CD14-positive monocyte (primary cell): ENCODE results near the gene CDYL2. TPM values are rescaled to one million over a fixed set of nuclear protein-coding genes. Genes with fewer than 3 reads are reported as not detected.

Experiments used
- DNase-seq, 3 donors: peaks; one replicate each; pipeline ENCODE4 v3.0.0-alpha.2; 2011 to 2022
- H2AFZ ChIP-seq: 2 replicates; pipeline ENCODE4 v1.6.0; 2012; ENCODE audit warnings: mild to moderate bottlenecking, low read depth, low read length, inconsistent platforms; ENCODE audit not compliant: insufficient read depth, poor library complexity, severe bottlenecking
- H3K27ac ChIP-seq, 2 donors: 1 replicate in 1 of 2; 2 replicates in 1 of 2; pipeline ENCODE4 v1.5.1; 2012 to 2013; ENCODE audit warnings: low read length in 2 of 2, control low read depth in 1 of 2, inconsistent platforms in 1 of 2, low read depth in 1 of 2, mild to moderate bottlenecking in 1 of 2
- H3K27me3 ChIP-seq, 2 donors: one replicate each; pipeline versions ENCODE4 v1.6.0 to v1.6.1; 2011 to 2013; ENCODE audit warnings: low read length in 2 of 2; ENCODE audit not compliant: control insufficient read depth in 2 of 2, insufficient read depth in 2 of 2
- H3K36me3 ChIP-seq, 2 donors: replicated peaks in 1 of 2; 1 replicate in 1 of 2; 2 replicates in 1 of 2; pipeline versions ENCODE4 v1.5.1 to v1.6.1; 2012 to 2013; ENCODE audit warnings: low read length in 2 of 2, control low read depth in 1 of 2, inconsistent platforms in 1 of 2, mild to moderate bottlenecking in 1 of 2; ENCODE audit not compliant: insufficient read depth in 2 of 2, control insufficient read depth in 1 of 2
- H3K4me1 ChIP-seq, 2 donors: 1 replicate in 1 of 2; 2 replicates in 1 of 2; pipeline versions ENCODE4 v1.5.1 to v1.6.1; 2012 to 2013; ENCODE audit warnings: low read length in 2 of 2, control low read depth in 1 of 2, inconsistent platforms in 1 of 2, mild to moderate bottlenecking in 1 of 2, moderate library complexity in 1 of 2; ENCODE audit not compliant: insufficient read depth in 2 of 2, control insufficient read depth in 1 of 2
- H3K4me2 ChIP-seq: replicated peaks from 2 replicates; pipeline ENCODE3; 2012; ENCODE audit warnings: low read length, moderate library complexity, mild to moderate bottlenecking; ENCODE audit not compliant: poor library complexity, severe bottlenecking; ENCODE audit errors: extremely low read depth
- H3K4me3 ChIP-seq, 3 experiments: fragments of 200-600 bp in 1 of 3; sonication (generic) in 1 of 3; replicated peaks in 1 of 3; 1 replicate in 2 of 3; 2 replicates in 1 of 3; pipeline ENCODE4 v1.5.1; 2011 to 2013; ENCODE audit warnings: low read length in 3 of 3, mild to moderate bottlenecking in 3 of 3, control low read depth in 2 of 3, low read depth in 2 of 3, inconsistent platforms in 1 of 3, moderate library complexity in 1 of 3
- H3K79me2 ChIP-seq: 2 replicates; pipeline ENCODE4 v1.6.0; 2012; ENCODE audit warnings: mild to moderate bottlenecking, control low read depth, inconsistent platforms, low read length, moderate library complexity; ENCODE audit not compliant: insufficient read depth
- H3K9ac ChIP-seq: 2 replicates; pipeline ENCODE4 v1.6.0; 2017; ENCODE audit warnings: low read length, mild to moderate bottlenecking; ENCODE audit not compliant: insufficient read depth, poor library complexity, severe bottlenecking
- H3K9me3 ChIP-seq, 2 donors: replicated peaks in 1 of 2; 1 replicate in 1 of 2; 2 replicates in 1 of 2; pipeline versions ENCODE4 v1.5.1 to v1.6.1; 2012 to 2013; ENCODE audit warnings: low read length in 2 of 2, control low read depth in 1 of 2; ENCODE audit not compliant: control insufficient read depth in 1 of 2, insufficient read depth in 1 of 2
- H4K20me1 ChIP-seq: 2 replicates; pipeline ENCODE4 v1.6.0; 2012; ENCODE audit warnings: mild to moderate bottlenecking, low read length, control low read depth, moderate library complexity; ENCODE audit not compliant: insufficient read depth
- H3K27ac Mint-ChIP-seq, 7 donors: one replicate each; pipeline ENCODE4 v1.8.0; 2020; ENCODE audit warnings: mild to moderate bottlenecking in 7 of 7, mixed read lengths in 7 of 7, moderate library complexity in 6 of 7, inconsistent platforms in 2 of 7
- H3K27me3 Mint-ChIP-seq, 3 donors: one replicate each; pipeline ENCODE4 v1.8.0; 2021 to 2022; ENCODE audit warnings: low read depth in 3 of 3, mild to moderate bottlenecking in 3 of 3, mixed read lengths in 3 of 3, moderate library complexity in 3 of 3, inconsistent platforms in 1 of 3
- H3K36me3 Mint-ChIP-seq, 2 donors: one replicate each; pipeline ENCODE4 v1.8.0; 2020; ENCODE audit warnings: mixed read lengths in 2 of 2, inconsistent platforms in 1 of 2, mild to moderate bottlenecking in 1 of 2
- H3K4me1 Mint-ChIP-seq: one replicate; pipeline ENCODE4 v1.8.0; 2020; ENCODE audit warnings: mild to moderate bottlenecking, mixed read lengths
- H3K4me3 Mint-ChIP-seq, 2 donors: one replicate each; pipeline ENCODE4 v1.8.0; 2020; ENCODE audit warnings: mild to moderate bottlenecking in 2 of 2, mixed read lengths in 2 of 2, moderate library complexity in 1 of 2
- H3K9me3 Mint-ChIP-seq, 7 donors: one replicate each; pipeline ENCODE4 v1.8.0; 2020 to 2022; ENCODE audit warnings: mixed read lengths in 7 of 7, mild to moderate bottlenecking in 6 of 7, moderate library complexity in 6 of 7, inconsistent platforms in 2 of 7
- CTCF ChIP-seq: fragments of 200-600 bp; IDR thresholded peaks from one replicate; pipeline ENCODE4 v1.8.0; 2022; ENCODE audit warnings: antibody characterized with exemption, mild to moderate bottlenecking
- WGBS: methylation state at CpG from one replicate; pipeline ENCODE4 v1.1.5; 2013; ENCODE audit warnings: missing lambda C conversion rate; ENCODE audit not compliant: insufficient coverage; 5-methylcytosine and 5-hydroxymethylcytosine counted together
- intact Hi-C, 2 donors: fragments of 100-400 bp; cut with micrococcal nuclease; formaldehyde crosslinking; loops; one replicate each; pipeline versions ENCODE4 v1.15.0 to v1.15.1; 2023
- polyA plus RNA-seq, 3 donors: library from polyadenylated mRNA; depleted of rRNA in 1 of 3; unstranded in 2 of 3; stranded (reverse) in 1 of 3; fragments of 300-500 nt in 2 of 3; fragments of >200 nt in 1 of 3; fragmentation: Illumina TruSeq in 2 of 3; gene quantifications; 1 replicate in 2 of 3; 2 replicates in 1 of 3; pipeline ENCODE4 v1.2.3, GENCODE V29; 2012 to 2021

CDYL2 gene
- polyA plus RNA-seq, 3 donors = 0.42 to 2.6 (median 0.93) TPM

GRCh38 chr16:80784951-80785350, 19.4 kb downstream of the CDYL2 start:
- H3K9me3 Mint-ChIP-seq = peaks cover 6 to 51% (median 39%) of the 10 kb centered on the region in 7 donors
- peaks cover 0 to 1% (median 0%) of the 10 kb centered on the region in 3 donors for H3K27me3 Mint-ChIP-seq
- H2AFZ ChIP-seq = no peak overlapping the region
- no peaks in the 10 kb centered on the region for H3K27me3 ChIP-seq
- 92% methylated on average over 1 of the region's 3 CpGs for WGBS
- H3K27ac ChIP-seq = no peak overlapping the region
- no peaks in the 10 kb centered on the region for H4K20me1 ChIP-seq
- H3K79me2 ChIP-seq = peaks cover 4% of the 10 kb centered on the region
- no peak overlapping the region for H3K9ac ChIP-seq
- peaks cover 4 to 21% of the 10 kb centered on the region in 2 donors for H3K9me3 ChIP-seq
- no peak overlapping the region for H3K4me3 ChIP-seq
- TF ChIP-seq CTCF = no peak
- H3K4me1 Mint-ChIP-seq = no peaks in the 10 kb centered on the region
- no peak overlapping the region for H3K27ac Mint-ChIP-seq
- intact Hi-C loops = no loop called here
- H3K4me2 ChIP-seq = no peak overlapping the region
- no peak overlapping the region for H3K4me3 Mint-ChIP-seq
- peaks cover 1 to 6% of the 10 kb centered on the region in 2 donors for H3K36me3 Mint-ChIP-seq
- no peak for DNase-seq
- H3K4me1 ChIP-seq = no peaks in the 10 kb centered on the region
- H3K36me3 ChIP-seq = no peaks in the 10 kb centered on the region

- no peaks in the 10 kb centered on the region for H3K27me3 ChIP-seq
- H3K79me2 ChIP-seq = no peaks in the 10 kb centered on the region
- no peak for TF ChIP-seq CTCF
- H3K9ac ChIP-seq = no peak overlapping the region
- H3K4me2 ChIP-seq = no peak overlapping the region
- Mint-ChIP-seq H3K27me3 (no peaks in the 10 kb centered on the region), H3K27ac (no peak overlapping the region), H3K9me3 (peaks cover 7 to 29% (median 18%) of the 10 kb centered on the region in 7 donors), H3K4me1 (no peaks in the 10 kb centered on the region), H3K4me3 (no peak overlapping the region), H3K36me3 (peaks cover 1 to 3% of the 10 kb centered on the region in 2 donors)
- no peak for DNase-seq
- no CpG with 5 or more reads among the region's 2 CpGs for WGBS
- no peak overlapping the region for H3K4me3 ChIP-seq
- intact Hi-C loops = no loop called here
- H3K4me1 ChIP-seq = no peaks in the 10 kb centered on the region
- H3K27ac ChIP-seq = no peak overlapping the region
- H3K9me3 ChIP-seq = peaks cover 4 to 15% of the 10 kb centered on the region in 2 donors
- no peak overlapping the region for H2AFZ ChIP-seq
- no peaks in the 10 kb centered on the region for H4K20me1 ChIP-seq
- no peaks in the 10 kb centered on the region for H3K36me3 ChIP-seq
Observed at GRCh38 chr16:80778703-80779102, 25.7 kb downstream of the CDYL2 start.
